GM12874 (cell line): ENCODE results near the gene LAPTM4A.

Experiments used
- CTCF ChIP-seq: IDR thresholded peaks from 2 replicates; pipeline ENCODE4 v1.5.1; 2011; ENCODE audit warnings: low read depth, mild to moderate bottlenecking, control low read depth, low read length, moderate library complexity; ENCODE audit not compliant: insufficient read depth

LAPTM4A gene

DNA sequence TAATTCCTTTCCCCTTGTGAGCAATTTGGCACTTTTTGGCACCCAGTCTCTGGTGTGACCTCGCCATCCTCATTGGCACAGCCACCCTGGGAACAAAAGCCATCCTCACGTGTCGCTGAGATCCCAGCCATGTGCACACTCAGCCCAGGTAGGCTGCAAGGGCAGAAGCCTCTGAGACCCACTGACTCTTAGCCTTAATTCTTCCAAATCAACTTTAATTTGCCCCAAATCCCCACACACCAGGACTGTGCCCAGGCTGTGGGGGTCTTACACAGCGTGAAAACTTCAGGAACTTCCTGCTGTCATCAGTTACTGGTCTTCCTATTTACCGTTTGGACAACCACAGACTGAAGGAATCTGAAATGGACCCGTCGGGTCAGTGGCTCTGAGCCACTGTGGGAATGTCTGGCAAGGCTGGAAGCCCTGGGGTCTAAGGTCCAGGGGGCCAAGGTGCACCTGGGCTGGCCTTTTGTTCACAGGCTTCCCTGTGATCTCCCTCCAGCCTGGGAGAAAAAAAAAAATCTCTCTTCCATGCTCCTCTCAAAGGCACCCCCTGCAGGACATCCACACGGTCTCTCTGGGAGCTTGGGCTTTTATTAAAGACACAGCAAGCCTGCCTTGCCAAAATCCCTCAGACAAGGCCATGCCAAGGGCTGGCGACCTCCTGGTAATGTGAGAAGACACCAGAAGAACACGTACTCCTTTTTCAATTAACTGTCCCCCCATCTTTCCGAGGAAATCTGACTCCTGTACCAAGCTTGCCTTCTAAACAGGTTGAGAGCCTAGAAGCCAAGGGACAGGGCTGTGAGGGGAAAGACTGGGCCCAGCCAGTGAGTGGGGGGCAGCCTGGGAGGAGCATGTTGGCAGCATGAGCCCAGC, 42.1 kb upstream of the LAPTM4A start:
- TF ChIP-seq CTCF: 0 out of 2 replicates have a peak, but pooled peaks have one; percentile 17

DNA sequence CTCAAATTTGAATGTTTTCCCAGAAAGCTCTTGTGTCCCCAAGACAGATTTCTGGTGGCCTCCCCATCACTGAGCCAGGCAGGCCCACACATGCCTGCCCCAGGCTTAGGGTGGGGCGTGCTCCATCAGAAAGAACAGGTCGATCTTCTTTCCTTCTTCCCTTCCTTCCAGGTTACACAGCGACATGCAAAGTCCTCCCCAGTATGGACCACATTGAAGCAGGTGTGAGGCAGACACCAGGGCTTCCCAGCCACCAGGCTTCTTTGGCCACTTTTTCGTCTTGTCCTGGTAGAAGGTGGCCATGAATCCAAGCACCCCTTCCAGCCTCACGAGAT, 41.4 kb upstream of the LAPTM4A start:
- TF ChIP-seq CTCF: no peak

DNA sequence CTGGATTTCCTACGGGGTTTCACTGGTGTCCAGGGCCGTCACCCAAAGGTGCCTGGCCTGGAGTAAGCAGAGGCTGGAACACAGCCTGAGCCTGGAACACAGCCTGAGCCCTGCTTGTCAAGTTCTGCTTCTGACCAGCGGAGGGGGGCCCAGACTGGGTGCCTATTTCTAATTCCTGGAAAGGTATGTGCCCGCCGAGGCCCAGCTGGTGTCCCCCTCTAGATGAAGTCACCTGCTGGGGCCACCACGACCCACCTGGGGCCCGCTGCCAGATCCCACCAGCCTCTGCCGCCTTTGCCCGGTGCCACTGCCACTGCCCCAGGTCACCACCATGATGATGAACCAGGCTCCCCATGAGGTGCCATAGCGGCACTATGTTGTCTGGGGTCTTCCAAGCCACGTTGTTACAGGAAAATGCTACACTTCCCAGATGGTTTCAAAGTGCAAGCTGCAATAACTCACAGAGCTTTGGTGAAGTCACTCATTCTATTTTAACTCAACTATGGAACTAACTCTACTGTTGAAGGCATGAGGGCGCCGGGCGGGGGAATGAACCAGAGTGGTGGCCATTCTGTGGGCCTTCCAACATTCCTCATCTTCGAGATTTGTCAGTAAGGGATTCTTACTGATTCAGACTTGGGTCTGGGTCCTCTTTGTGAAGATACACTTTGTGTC, 40.9 kb upstream of the LAPTM4A start:
- TF ChIP-seq CTCF: no peak

GRCh38 chr2:20091305-20091991, 40.0 kb upstream of the LAPTM4A start:
- no peak for TF ChIP-seq CTCF

DNA sequence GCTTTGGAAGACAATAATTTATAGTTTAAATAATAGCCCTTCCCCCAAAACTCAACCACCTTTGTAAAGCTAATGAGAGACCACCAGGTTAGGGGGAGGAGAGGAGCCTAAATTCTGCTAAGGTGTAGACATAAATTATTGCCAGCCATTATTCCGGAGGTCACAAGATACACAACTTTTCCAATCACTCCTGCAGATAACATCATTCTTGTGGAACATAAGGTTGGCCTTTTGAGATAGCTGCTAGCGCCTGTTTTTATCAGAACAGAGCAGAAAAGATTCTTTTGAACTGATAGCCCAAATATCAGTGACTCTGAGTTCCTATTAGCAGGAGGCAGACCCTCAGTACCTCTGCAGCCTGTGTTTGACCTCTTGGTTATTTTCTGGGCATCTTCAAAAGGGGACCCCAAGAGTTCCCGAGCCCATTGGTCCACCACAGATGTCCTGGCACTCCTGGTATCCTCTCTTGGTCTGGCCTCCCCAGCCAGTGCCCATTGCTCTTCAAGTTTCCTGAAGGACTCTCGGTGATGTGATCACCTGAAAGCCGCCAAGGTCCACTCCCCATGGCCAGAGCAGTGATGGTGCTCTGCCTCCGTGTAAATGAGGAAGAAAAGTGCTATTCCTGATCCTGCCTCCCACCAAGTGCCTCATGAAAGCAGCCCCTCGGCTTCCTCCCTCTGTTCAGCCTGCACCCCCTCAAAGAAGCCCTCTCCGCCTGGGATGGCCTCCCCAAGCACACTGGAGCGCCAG, 38.5 kb upstream of the LAPTM4A start:
- no peak for TF ChIP-seq CTCF

GRCh38 chr2:20081841-20082240, 30.4 kb upstream of the LAPTM4A start:
- TF ChIP-seq CTCF: no peak
